SK-N-SH treated with all-trans-retinoic acid at 6 μM for 48 hours (cell line): Measurements from ENCODE around the gene ARL15.

ENCODE experiments used
- ATAC-seq: fragments of 200-7000 bp; cut with Tn5 transposase; 3 replicates; pipeline ENCODE4 v1.9.1; 2020; ENCODE audit warnings: mild to moderate bottlenecking, moderate library complexity
- ARNTL ChIP-seq: fragments of 450-650 bp; formaldehyde crosslinking; IDR thresholded peaks from 2 replicates; pipeline ENCODE4 v1.5.0; 2020; ENCODE audit warnings: low read depth, mild to moderate bottlenecking, moderate library complexity, borderline replicate concordance
- BACH2 ChIP-seq: fragments of 250-450 bp; sonication (Bioruptor Pico); IDR thresholded peaks from 2 replicates; pipeline ENCODE4 v1.9.0; 2021; ENCODE audit warnings: mild to moderate bottlenecking, borderline replicate concordance
- CREB5 ChIP-seq: fragments of 250-450 bp; sonication (Bioruptor Pico); IDR thresholded peaks from 2 replicates; pipeline ENCODE4 v1.5.1; 2020; ENCODE audit warnings: low read depth, mild to moderate bottlenecking, moderate library complexity
- CSDC2 ChIP-seq: fragments of 250-450 bp; sonication (Bioruptor Pico); IDR thresholded peaks from 2 replicates; pipeline ENCODE4 v1.5.0; 2020; ENCODE audit warnings: mild to moderate bottlenecking, moderate library complexity
- CSRNP3 ChIP-seq: fragments of 250-450 bp; sonication (Bioruptor Pico); IDR thresholded peaks from 2 replicates; pipeline ENCODE4 v1.5.1; 2021; ENCODE audit warnings: mild to moderate bottlenecking, moderate library complexity
- GLIS3 ChIP-seq: fragments of 250-450 bp; sonication (Bioruptor Pico); IDR thresholded peaks from 2 replicates; pipeline ENCODE4 v1.5.0; 2020; ENCODE audit warnings: mild to moderate bottlenecking, moderate library complexity
- ISL1 ChIP-seq: fragments of 250-450 bp; sonication (Bioruptor Pico); IDR thresholded peaks from 2 replicates; pipeline ENCODE4 v2.1.2; 2022; ENCODE audit warnings: mild to moderate bottlenecking, moderate library complexity
- OSR1 ChIP-seq: fragments of 250-450 bp; sonication (Bioruptor Pico); IDR thresholded peaks from 2 replicates; pipeline ENCODE4 v1.8.0; 2022; ENCODE audit warnings: moderate library complexity, mild to moderate bottlenecking, inconsistent platforms
- PPARA ChIP-seq: fragments of 250-450 bp; sonication (Bioruptor Pico); IDR thresholded peaks from 2 replicates; pipeline ENCODE4 v1.5.0; 2020; ENCODE audit warnings: mild to moderate bottlenecking, borderline replicate concordance
- RARB ChIP-seq: fragments of 250-450 bp; sonication (Bioruptor Pico); IDR thresholded peaks from 2 replicates; pipeline ENCODE4 v1.8.0; 2021; ENCODE audit warnings: mild to moderate bottlenecking, moderate library complexity
- SNAI2 ChIP-seq: fragments of 250-450 bp; sonication (Bioruptor Pico); IDR thresholded peaks from 2 replicates; pipeline ENCODE4 v1.5.0; 2020; ENCODE audit warnings: mild to moderate bottlenecking, moderate library complexity
- TCF4 ChIP-seq: fragments of 250-450 bp; sonication (Bioruptor Pico); IDR thresholded peaks from 2 replicates; pipeline ENCODE4 v1.8.0; 2021; ENCODE audit warnings: mild to moderate bottlenecking, moderate library complexity, borderline replicate concordance
- TOX ChIP-seq: fragments of 250-450 bp; sonication (Bioruptor Pico); IDR thresholded peaks from 2 replicates; pipeline ENCODE4 v1.8.0; 2021; ENCODE audit warnings: mild to moderate bottlenecking, moderate library complexity, borderline replicate concordance
- TSHZ2 ChIP-seq: fragments of 250-450 bp; sonication (Bioruptor Pico); IDR thresholded peaks from 2 replicates; pipeline ENCODE4 v1.5.0; 2020; ENCODE audit warnings: mild to moderate bottlenecking, moderate library complexity
- ZC3H10 ChIP-seq: fragments of 250-450 bp; sonication (Bioruptor Pico); IDR thresholded peaks from 2 replicates; pipeline ENCODE4 v1.5.1; 2021; ENCODE audit warnings: mild to moderate bottlenecking, moderate library complexity
- ZFP3 ChIP-seq: fragments of 250-450 bp; sonication (Bioruptor Pico); IDR thresholded peaks from 2 replicates; pipeline ENCODE4 v1.5.0; 2020; ENCODE audit warnings: mild to moderate bottlenecking, moderate library complexity
- ZFP30 ChIP-seq: fragments of 450-650 bp; formaldehyde crosslinking; IDR thresholded peaks from 2 replicates; pipeline ENCODE4 v1.5.0; 2022; ENCODE audit warnings: mild to moderate bottlenecking, moderate library complexity
- ZNF565 ChIP-seq: fragments of 450-650 bp; formaldehyde crosslinking; conservative IDR thresholded peaks from 2 replicates; pipeline ENCODE4 v1.5.0; 2020; ENCODE audit warnings: low read depth, mild to moderate bottlenecking, moderate library complexity
- ZNF70 ChIP-seq: fragments of 450-650 bp; formaldehyde crosslinking; IDR thresholded peaks from 2 replicates; pipeline ENCODE4 v1.5.0; 2020; ENCODE audit warnings: mild to moderate bottlenecking, moderate library complexity
- ZNF8 ChIP-seq: fragments of 450-650 bp; formaldehyde crosslinking; IDR thresholded peaks from 2 replicates; pipeline ENCODE4 v1.5.0; 2020; ENCODE audit warnings: mild to moderate bottlenecking, moderate library complexity
- TF ChIP-seq, protein P1 (sequence below): fragments of 250-450 bp; sonication (Bioruptor Pico); IDR thresholded peaks from 2 replicates; pipeline ENCODE4 v1.8.0; 2020; ENCODE audit warnings: mild to moderate bottlenecking, moderate library complexity, borderline replicate concordance

ARL15 gene

DNA sequence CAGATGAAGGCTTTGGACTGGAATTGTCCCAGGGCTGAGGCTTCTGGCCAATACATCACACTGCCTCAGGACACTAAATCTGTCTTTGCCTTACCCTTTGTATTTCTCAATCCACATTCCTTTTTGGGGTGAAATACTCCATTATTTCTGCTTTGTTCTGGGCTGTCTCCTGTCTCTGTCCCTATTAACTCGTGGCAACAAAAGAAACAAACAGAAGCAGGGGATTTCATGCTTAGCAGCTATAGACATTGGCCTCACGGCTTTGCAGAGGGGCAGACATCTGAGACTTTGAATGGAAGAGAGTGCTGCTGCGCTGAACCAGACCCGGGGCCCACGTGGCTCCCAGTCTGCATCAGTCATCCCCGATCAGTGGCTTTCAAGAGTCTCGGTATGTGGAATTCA is 129.7 kb downstream of the ARL15 start:
- no peak for TF ChIP-seq ZNF565 (CRISPR knock-in tag)
- ATAC-seq, result no peak

GRCh38 chr5:54178991-54179390 is 131.4 kb downstream of the ARL15 start:
- no peak for ATAC-seq
- TF ChIP-seq TSHZ2 (CRISPR knock-in tag), result no peak
- TF ChIP-seq ISL1 (CRISPR knock-in tag), result no peak
- no peak for TF ChIP-seq OSR1 (CRISPR knock-in tag)
- TF ChIP-seq ZNF565 (CRISPR knock-in tag), result no peak
- TF ChIP-seq ZNF70 (CRISPR knock-in tag), result no peak
- TF ChIP-seq CREB5 (CRISPR knock-in tag), result no peak
- TF ChIP-seq BACH2 (CRISPR knock-in tag), result no peak
- no peak for TF ChIP-seq ZFP30 (CRISPR knock-in tag)
- TF ChIP-seq ARNTL (CRISPR knock-in tag), result no peak
- no peak for TF ChIP-seq CSRNP3 (CRISPR knock-in tag)
- TF ChIP-seq ZFP3 (CRISPR knock-in tag), result no peak
- TF ChIP-seq SNAI2, result no peak

- TF ChIP-seq PPARA (CRISPR knock-in tag) (no peak), SNAI2 (no peak), ZFP30 (CRISPR knock-in tag) (no peak), TSHZ2 (CRISPR knock-in tag) (no peak), CSRNP3 (CRISPR knock-in tag) (no peak), BACH2 (CRISPR knock-in tag) (no peak), CSDC2 (CRISPR knock-in tag) (no peak), TCF4 (CRISPR knock-in tag) (no peak), ISL1 (CRISPR knock-in tag) (no peak), ZC3H10 (no peak), ZNF8 (CRISPR knock-in tag) (no peak), TOX (CRISPR knock-in tag) (no peak), GLIS3 (no peak), RARB (CRISPR knock-in tag) (no peak)
- TF ChIP-seq, protein P1, sequence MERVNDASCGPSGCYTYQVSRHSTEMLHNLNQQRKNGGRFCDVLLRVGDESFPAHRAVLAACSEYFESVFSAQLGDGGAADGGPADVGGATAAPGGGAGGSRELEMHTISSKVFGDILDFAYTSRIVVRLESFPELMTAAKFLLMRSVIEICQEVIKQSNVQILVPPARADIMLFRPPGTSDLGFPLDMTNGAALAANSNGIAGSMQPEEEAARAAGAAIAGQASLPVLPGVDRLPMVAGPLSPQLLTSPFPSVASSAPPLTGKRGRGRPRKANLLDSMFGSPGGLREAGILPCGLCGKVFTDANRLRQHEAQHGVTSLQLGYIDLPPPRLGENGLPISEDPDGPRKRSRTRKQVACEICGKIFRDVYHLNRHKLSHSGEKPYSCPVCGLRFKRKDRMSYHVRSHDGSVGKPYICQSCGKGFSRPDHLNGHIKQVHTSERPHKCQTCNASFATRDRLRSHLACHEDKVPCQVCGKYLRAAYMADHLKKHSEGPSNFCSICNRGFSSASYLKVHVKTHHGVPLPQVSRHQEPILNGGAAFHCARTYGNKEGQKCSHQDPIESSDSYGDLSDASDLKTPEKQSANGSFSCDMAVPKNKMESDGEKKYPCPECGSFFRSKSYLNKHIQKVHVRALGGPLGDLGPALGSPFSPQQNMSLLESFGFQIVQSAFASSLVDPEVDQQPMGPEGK, result no peak
- ATAC-seq, result no peak
Measured at GRCh38 chr5:54178207-54178606, 132.2 kb downstream of the ARL15 start.
